Measurements from ENCODE around the gene PTPRN2. TPM values are rescaled to one million over a fixed set of nuclear protein-coding genes. Genes with fewer than 3 reads are reported as not detected.

The PTPRN2 gene
- total and polyA plus RNA-seq, 2 of the 8 experiments (the other 6 are each of a cell fraction or from before 2014, with no cell fraction given), result 2.6 to 4.5 TPM

- TF ChIP-seq CHD7 (IDR thresholded peaks at IDR 0.05; ENCODE audit: insufficient replicate concordance, low read length) (no peak), POU5F1 (IDR thresholded peaks at IDR 0.05; ENCODE audit: low read depth, low read length) (0 out of 2 replicates have a peak, but pooled peaks have one; percentile 27), NANOG (IDR thresholded peaks at IDR 0.05; ENCODE audit: insufficient read depth, low read depth, low read length, poor library complexity, severe bottlenecking) (peak; percentile 63)
Observed at GRCh38 chr7:157961731-157962457, 625.7 kb downstream of the PTPRN2 start (continued).

Data from H1 (cell line).